Pancreas (tissue), 10 donors: ENCODE results near the gene IL20RA. TPM values are rescaled to one million over a fixed set of nuclear protein-coding genes. Genes with fewer than 3 reads are reported as not detected.

ENCODE experiments used
- ATAC-seq, 4 donors: fragments of 200-7000 bp; cut with Tn5 transposase; one replicate each; pipeline versions ENCODE4 v1.8.0 to v1.9.1; 2020; ENCODE audit warnings: mild to moderate bottlenecking in 4 of 4, moderate library complexity in 4 of 4
- DNase-seq, 6 donors: peaks; one replicate each; pipeline ENCODE4 v3.0.0-alpha.2; 2020
- FAIRE-seq: peaks from 2 replicates; lab custom pipeline; 2012; peaks lifted over from hg19 to GRCh38; lab: Jason Lieb, UNC
- H3K27ac ChIP-seq, 4 donors: fragments of 200-600 bp; sonication (generic); 1 replicate in 3 of 4; 2 replicates in 1 of 4; pipeline versions ENCODE4 v1.5.0 to v1.8.0; 2020
- H3K27me3 ChIP-seq, 4 donors: fragments of 200-600 bp; one replicate each; pipeline ENCODE4 v1.8.0; 2021
- H3K36me3 ChIP-seq, 3 donors: fragments of 200-600 bp; sonication (generic) in 1 of 3; one replicate each; pipeline versions ENCODE4 v1.5.0 to v1.8.0; 2020 to 2021
- H3K4me1 ChIP-seq, 3 donors: fragments of 200-600 bp; one replicate each; pipeline ENCODE4 v1.8.0; 2021
- H3K4me3 ChIP-seq, 4 donors: fragments of 200-600 bp; sonication (generic) in 2 of 4; one replicate each; pipeline versions ENCODE4 v1.5.0 to v1.8.0; 2020 to 2021
- H3K9me3 ChIP-seq, 4 donors: fragments of 200-600 bp; one replicate each; pipeline ENCODE4 v1.8.0; 2021
- CTCF ChIP-seq, 4 donors: fragments of 200-600 bp; sonication (generic) in 3 of 4; IDR thresholded peaks; one replicate each; pipeline versions ENCODE4 v1.5.0 to v1.8.0; 2021; ENCODE audit warnings: antibody characterized with exemption in 4 of 4
- WGBS, 2 donors: extraction: QIAGEN DNeasy Blood & Tissue Kit; methylation state at CpG; one replicate each; pipeline ENCODE4 v1.1.7; 2013; 5-methylcytosine and 5-hydroxymethylcytosine counted together
- intact Hi-C, 3 donors: fragments of 100-400 bp; cut with DNase I; formaldehyde crosslinking; loops; one replicate each; pipeline versions ENCODE4 v1.11.1 to v1.14.2; 2022
- polyA plus RNA-seq, 2 donors: library from polyadenylated mRNA; stranded (reverse); fragments of 200-250 nt; gene quantifications; one replicate each; pipeline ENCODE4 v1.2.3, GENCODE V29; 2013
- total RNA-seq, 6 donors: library from RNA; stranded (reverse); fragmentation: NEBNext Ultra II Directional in 4 of 6; extraction: Animal tissue kit (Norgen Biotek cat#: 25700) in 4 of 6; gene quantifications; one replicate each; pipeline versions ENCODE4 v1.2.1 to v1.2.4, GENCODE V29; 2021 to 2023
- donor health status: healthy with polysubstance abuse.
- donor health status: DM: no; HTN: no; CAD: no; lungs with moderate emphysema.
- donor health status: DM: no; HTN: no; CAD: no.
- donor health status: control.
- donor health status: control.
- donor health status: Bipolar disorder and iron deficiency.
- donor health status: DM: yes; HTN: yes; CAD: no.
- donor health status: DM: no; HTN: no; CAD: no.
- donor health status: DM: no; HTN: no; CAD: no.
- donor health status: DM: yes; HTN: yes; CAD: no.

Gene IL20RA
- total and polyA plus RNA-seq, 8 donors = 5.5 to 22.2 (median 9.0) TPM

GRCh38 chr6:136959471-136959891, 85.3 kb downstream of the IL20RA start:
- no peaks in the 10 kb centered on the region for H3K27me3 ChIP-seq
- no peak overlapping the region for H3K27ac ChIP-seq
- H3K4me1 ChIP-seq = no peaks in the 10 kb centered on the region
- no peak overlapping the region for H3K4me3 ChIP-seq
- intact Hi-C loops = no loop called here
- H3K36me3 ChIP-seq = no peaks in the 10 kb centered on the region
- 62 to 63% methylated on average over 14 of the region's 14 CpGs for WGBS, 2 donors
- FAIRE-seq (no peak), ATAC-seq (peak in 2 of 4 donors; percentile 54 to 84), DNase-seq (peak in 2 of 6 donors; percentile 14 to 52)
- no peak for TF ChIP-seq CTCF (IDR thresholded peaks at IDR 0.05)
- H3K9me3 ChIP-seq = no peaks in the 10 kb centered on the region

- ATAC-seq (no peak), FAIRE-seq (no peak), DNase-seq (no peak)
- Histone ChIP-seq H3K4me1 (no peaks in the 10 kb centered on the region), H3K36me3 (no peaks in the 10 kb centered on the region), H3K4me3 (no peak overlapping the region), H3K9me3 (no peaks in the 10 kb centered on the region), H3K27ac (no peak overlapping the region), H3K27me3 (no peaks in the 10 kb centered on the region)
- 90 to 98% methylated on average over 5 of the region's 5 CpGs for WGBS, 2 donors
- intact Hi-C loops = no loop called here
- no peak for TF ChIP-seq CTCF (IDR thresholded peaks at IDR 0.05)
Observed at GRCh38 chr6:136958168-136958567, 86.6 kb downstream of the IL20RA start.

GRCh38 chr6:136956590-136957544, 87.9 kb downstream of the IL20RA start:
- WGBS, 2 donors = 76% methylated on average over 14 of the region's 14 CpGs
- ATAC-seq = no peak
- intact Hi-C loops = no loop called here

GRCh38 chr6:136955123-136955522, 89.6 kb downstream of the IL20RA start:
- Histone ChIP-seq H3K27ac (no peak overlapping the region), H3K27me3 (no peaks in the 10 kb centered on the region), H3K4me1 (no peaks in the 10 kb centered on the region), H3K36me3 (no peaks in the 10 kb centered on the region), H3K9me3 (no peaks in the 10 kb centered on the region), H3K4me3 (no peak overlapping the region)
- no peak for TF ChIP-seq CTCF (IDR thresholded peaks at IDR 0.05)
- ATAC-seq (no peak), DNase-seq (no peak), FAIRE-seq (no peak)
- WGBS, 2 donors = 76 to 87% methylated on average over 3 of the region's 3 CpGs
- intact Hi-C loops = no loop called here

More at GRCh38 chr6:136956590-136957544, 87.9 kb downstream of the IL20RA start:
- TF ChIP-seq CTCF (IDR thresholded peaks at IDR 0.05) = no peak
- no peaks in the 10 kb centered on the region for H3K27me3 ChIP-seq
- H3K9me3 ChIP-seq = no peaks in the 10 kb centered on the region
- DNase-seq (no peak), FAIRE-seq (no peak)
- no peak overlapping the region for H3K27ac ChIP-seq
- H3K4me3 ChIP-seq = no peak overlapping the region
- H3K4me1 ChIP-seq = no peaks in the 10 kb centered on the region
- H3K36me3 ChIP-seq = no peaks in the 10 kb centered on the region
